Right hindlimb (tissue), 1 donor: ENCODE results near the gene STX8.

ENCODE experiments used
- DNase-seq: peaks from one replicate; pipeline ENCODE4 v3.0.0-alpha.2; 2018

STX8 gene

DNA sequence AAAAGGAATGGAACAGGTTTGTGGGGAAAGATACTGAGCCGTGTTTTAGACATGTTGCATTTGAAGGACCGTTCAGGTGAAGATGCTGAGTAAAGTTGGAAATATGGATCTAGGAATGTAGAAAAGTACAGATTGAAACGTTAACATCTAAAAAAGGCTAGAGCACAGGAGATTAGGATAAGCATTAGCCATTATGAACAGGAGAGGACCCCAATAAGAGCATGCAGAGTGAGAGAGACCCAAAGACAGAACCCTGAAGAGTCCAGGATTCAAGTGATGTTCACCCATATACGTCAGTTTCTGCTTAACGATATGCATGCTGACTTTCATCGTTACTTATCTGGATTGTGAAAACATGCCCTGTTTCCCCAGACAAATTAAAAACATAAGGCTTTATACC is 140.5 kb downstream of the STX8 start:
- no peak for DNase-seq

DNA sequence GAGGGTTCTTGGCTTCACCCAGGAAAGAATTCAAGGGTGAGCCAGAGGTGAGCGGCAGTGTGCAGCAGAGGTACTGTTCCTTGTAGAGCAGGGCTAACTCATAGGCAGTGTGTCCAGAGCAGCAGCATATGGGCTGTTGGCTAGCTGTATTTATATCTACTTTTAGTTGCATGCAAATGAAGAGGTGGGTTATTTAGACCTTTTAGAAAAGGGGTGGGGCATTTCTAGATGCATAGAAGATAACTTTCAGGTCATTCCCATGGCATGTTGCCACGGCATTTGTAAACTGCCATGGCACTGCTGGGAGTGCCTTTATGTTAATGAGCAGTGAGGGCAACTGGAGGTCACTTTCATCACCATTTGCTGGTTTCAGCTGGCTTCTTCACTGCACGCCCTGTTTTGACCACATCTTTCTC is 141.0 kb downstream of the STX8 start:
- no peak for DNase-seq

DNA sequence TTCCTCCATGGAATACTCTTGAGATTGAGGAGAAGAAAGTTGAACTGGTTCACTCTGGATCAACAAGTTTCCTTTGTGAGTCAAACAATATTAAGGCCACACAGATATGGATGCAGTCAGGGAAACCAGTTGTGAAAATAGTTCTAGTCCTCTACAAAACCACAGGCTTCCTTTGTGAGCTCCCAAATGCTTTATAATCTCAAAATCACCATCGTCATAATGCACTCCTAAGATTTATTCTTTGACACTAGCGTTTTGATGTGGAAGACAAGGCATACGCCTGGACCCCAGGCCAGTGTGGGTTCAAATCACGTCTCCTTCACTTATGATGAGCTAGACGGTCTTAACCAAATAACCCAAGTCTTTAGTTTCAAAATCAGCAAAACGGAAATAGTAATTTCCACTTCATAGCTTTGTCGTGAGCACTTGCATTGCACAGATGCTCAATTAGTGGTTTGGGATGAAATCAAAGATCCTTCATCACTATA is 142.6 kb downstream of the STX8 start:
- DNase-seq = no peak

- no peak for DNase-seq
These were observed 143.3 kb downstream of the STX8 start for GRCh38 chr17:9432134-9432885.

- DNase-seq = no peak
These were observed 144.0 kb downstream of the STX8 start for GRCh38 chr17:9431620-9432019.

- peak; percentile 66 for DNase-seq
These were observed 147.9 kb downstream of the STX8 start for GRCh38 chr17:9427465-9428315.

DNA sequence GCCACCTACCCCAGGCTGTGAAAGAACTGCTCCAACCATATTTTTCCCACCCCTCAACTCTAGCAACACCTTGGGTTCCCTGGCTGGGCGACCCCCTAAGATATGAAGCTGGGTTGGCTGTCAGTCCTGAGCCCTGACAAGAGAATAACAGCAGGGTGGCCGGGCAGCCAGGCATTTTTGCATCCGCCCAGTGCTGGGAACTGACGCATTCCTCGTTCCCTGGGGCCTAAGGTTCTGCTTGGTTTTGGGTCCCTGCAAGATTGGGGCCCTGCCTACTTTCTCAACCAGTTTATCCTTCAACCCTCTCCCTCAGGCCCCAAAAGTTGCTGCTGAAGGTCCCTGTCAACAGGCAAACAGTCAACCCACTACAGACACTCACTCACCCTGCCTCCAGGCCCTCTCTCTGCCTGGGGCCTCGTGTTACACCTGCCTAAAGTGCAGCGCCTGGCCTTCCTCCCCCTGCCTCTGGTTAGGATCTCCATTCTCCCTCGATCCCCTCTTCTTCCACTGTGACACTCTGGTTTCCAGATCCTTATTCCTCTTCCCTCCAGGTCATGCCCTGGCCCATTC is 151.5 kb downstream of the STX8 start:
- DNase-seq = no peak

DNA sequence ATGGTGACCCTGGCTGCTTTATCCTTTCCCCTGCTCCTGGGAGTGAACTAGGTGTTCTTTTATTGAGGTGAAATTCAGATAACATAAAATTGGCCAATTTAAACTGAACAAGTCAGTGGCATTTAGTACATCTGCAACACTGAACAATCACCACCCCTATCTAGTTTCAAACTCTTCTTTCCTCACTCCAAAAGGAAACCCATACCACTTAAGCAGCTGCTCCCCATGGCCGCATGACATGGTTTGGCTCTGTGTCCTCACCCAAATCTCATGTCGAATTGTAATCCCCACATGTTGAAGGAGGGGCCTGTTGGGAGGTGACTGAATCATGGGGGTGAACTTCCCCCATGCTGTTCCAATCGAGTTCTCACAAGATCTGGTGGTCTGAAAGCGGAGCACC is 154.1 kb downstream of the STX8 start:
- DNase-seq = no peak

DNA sequence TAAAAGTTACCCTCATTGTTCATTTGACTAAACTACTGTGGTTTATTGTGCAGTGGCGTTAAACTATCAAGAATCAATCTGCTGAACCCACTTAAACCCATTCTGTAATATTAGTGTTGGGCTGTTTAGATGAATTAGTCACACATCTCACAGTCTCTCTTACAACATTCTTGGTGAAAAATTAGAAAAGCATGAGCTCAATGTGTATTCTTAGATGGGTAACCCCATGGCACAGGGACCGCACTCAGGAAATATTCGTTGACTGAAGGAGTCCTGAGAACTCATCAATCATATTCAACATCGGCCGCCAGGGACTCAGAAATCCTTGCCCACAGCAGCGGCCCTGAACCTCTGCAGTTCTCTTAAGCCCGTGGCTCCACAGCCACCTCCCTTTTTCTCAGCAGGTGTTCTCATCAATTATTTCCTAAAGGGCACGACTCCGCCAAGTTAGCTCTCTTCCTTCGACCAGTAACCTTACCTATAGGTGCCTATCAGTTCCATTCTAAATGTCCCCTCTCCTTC is 155.6 kb downstream of the STX8 start:
- no peak for DNase-seq

DNA sequence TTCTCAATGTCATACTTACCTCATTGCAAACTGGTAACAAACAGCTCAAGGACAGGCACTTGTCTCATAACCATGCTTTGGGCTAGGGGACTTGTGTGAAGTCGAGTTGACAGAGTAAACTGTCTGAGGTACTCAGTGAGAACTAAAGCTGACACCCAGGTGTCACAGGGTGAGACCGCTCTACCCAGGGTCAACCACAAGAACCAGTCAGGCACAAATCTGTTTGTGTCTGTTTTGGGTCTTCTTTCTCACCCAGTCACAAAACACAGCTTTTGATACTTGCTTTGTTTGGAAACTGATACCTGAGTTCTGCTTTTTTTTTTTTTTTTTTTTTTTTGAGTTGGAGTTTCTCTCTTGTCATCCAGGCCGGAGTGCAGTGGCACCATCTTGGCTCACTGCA is 161.1 kb downstream of the STX8 start:
- DNase-seq = no peak

DNA sequence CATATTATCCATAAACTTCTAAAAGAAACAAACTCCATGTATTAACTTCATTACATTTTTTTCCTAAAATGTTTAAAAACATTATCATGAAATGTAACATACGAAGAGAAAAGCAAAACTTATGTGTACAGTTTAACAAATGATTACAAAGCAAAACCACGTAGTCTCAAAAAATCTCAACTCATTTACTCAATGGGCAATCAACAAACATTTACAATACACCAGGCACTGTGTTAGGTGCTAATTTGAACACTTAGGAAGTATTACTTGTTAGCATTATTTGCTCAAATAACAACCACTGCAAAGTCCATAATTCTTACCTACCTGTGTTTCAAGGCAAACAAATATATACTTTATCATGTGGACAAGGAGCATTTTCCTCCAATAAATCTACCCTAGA is 164.9 kb downstream of the STX8 start:
- no peak for DNase-seq

DNA sequence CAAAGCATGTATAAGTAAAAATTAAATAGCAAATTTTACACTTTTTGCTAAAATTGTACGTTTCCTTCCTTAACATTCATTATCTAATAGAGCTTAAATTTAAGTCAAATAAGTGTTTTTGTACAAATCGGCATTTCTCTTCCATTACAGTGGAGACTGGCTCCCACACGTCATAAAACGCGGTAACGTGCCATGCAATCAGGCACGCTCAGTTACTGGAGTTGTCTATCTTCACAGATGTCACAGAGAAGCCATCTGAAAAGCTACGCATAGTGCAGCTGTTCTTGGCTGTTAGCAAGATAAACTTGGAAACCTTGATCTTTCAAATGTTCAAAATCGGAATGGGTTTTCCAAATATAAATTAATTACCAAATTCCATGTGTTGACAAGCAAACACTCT is 165.3 kb downstream of the STX8 start:
- peak; percentile 34 for DNase-seq

DNA sequence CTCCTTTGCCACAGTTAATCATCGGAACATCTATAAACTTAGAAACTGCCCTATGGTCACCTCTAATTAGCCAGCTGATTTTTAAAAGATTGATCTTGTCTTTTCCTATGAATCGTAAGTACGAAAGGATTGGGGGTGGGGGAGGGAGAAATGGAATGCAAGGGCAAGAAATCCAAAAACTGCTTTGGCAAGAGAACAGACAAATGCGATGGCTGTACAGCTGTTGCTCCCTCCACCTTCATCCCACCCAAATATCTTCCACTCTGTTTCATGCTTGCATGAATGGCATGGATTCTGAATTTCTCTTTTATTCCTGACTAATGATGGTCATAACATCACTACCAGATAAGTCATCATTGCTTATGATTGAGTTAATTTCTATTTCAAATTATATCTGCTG is 165.7 kb downstream of the STX8 start:
- no peak for DNase-seq

- DNase-seq = peak; percentile 65
These were observed 166.5 kb downstream of the STX8 start for GRCh38 chr17:9408868-9409829.

DNA sequence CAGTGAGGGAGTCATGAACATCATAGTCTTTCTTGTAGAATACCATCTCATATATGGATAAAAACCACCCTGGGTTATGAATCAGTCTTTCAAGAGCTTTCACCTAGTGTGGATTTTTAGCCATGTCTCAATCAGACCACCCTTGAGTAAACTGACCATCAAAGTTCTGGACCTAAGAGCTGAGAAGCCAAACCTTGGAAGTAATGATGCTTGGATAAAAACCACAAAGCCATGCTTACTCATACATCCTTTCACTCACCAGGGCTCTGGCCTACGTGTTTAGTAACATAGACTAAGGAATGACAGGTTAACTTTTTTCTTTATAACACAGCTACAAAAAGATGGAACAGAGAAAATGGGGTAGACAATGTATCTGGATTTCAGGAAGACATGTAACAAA is 167.2 kb downstream of the STX8 start:
- no peak for DNase-seq

- DNase-seq = no peak
These were observed 169.5 kb downstream of the STX8 start for GRCh38 chr17:9406046-9406606.

DNA sequence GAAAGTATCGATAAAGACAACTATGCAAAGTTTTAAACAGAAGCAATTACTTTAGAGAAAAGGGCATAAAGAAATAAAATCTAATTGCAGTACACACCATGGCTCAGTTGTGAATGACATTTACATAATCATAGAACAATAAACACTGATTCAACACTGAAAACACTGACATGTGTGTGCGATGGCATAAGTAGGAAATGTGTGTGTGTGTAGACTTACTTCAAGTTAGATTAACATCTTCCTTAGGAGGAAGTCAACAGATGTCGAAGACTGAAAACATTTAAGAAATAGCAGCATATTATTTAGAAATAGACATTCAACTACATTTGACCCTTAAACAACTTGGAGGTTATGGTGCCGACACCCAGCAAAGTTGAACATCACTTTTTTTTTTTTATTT is 172.4 kb downstream of the STX8 start:
- no peak for DNase-seq

- no peak for DNase-seq
These were observed 172.9 kb downstream of the STX8 start for GRCh38 chr17:9402590-9403199.

- no peak for DNase-seq
These were observed 174.2 kb downstream of the STX8 start for GRCh38 chr17:9401434-9401833.

DNA sequence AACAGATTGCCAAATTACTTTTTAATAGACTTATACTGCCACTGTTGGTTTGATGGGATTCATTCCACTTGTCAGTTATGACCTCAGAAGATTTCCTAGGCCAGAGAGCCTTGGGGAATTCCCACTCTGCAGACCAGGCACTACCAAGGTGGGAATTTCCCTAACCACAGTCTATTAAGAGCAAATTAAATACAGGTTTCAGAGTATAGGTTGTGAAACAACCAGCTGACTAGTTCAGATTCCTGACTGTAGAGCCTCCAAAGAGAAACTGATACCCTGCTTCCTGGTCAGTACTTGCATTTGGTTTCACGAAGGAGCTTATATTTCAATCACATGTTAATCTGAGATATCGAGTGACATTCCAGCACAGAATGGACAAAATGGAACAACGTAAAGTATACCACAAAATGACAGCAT is 186.5 kb downstream of the STX8 start:
- no peak for DNase-seq

DNA sequence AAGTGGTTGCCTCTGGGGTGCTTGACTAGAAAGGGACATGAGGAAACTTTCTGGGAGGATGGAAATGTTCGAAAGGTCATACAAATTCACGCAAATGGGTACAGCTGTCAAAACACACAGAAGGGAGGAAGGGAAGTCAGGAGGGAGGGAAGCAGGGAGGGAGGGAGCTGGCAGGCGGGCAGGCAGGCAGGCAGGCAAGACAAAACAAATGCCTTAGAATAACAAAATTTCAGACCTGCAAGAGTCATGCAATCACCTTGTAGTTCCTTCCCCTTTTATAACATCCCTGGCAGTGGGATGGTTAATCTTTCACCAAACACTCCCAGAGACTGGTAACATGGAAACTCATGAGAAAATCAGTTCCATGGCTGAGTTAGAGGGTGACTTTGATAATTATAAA is 189.2 kb downstream of the STX8 start:
- no peak for DNase-seq

GRCh38 chr17:9383826-9384225 is 191.8 kb downstream of the STX8 start:
- no peak for DNase-seq
